DOHH2 (cell line): Measurements from ENCODE around the gene SSBP3.

Experiments used
- H3F3A ChIP-seq: fragments of 200-600 bp; sonication (generic), shearing (Covaris generic); 2 replicates; pipeline ENCODE4 v1.6.0; 2016; ENCODE audit warnings: antibody characterized with exemption, mild to moderate bottlenecking; ENCODE audit not compliant: control insufficient read depth, insufficient read depth
- H3K27ac ChIP-seq: fragments of 200-600 bp; sonication (generic); 2 replicates; pipeline ENCODE4 v1.5.1; 2014; ENCODE audit warnings: low read depth, mild to moderate bottlenecking, low read length, moderate library complexity
- H3K27me3 ChIP-seq: fragments of 200-600 bp; sonication (generic); 2 replicates; pipeline ENCODE4 v1.6.1; 2014; ENCODE audit warnings: mild to moderate bottlenecking, low read length, mixed read lengths; ENCODE audit not compliant: control insufficient read depth
- H3K36me3 ChIP-seq: fragments of 200-600 bp; sonication (generic); 2 replicates; pipeline ENCODE4 v1.6.1; 2014; ENCODE audit warnings: mild to moderate bottlenecking, low read length, moderate library complexity, mixed read lengths; ENCODE audit not compliant: control insufficient read depth
- H3K4me1 ChIP-seq: fragments of 200-600 bp; sonication (generic); 2 replicates; pipeline ENCODE4 v1.6.1; 2014; ENCODE audit warnings: mild to moderate bottlenecking, low read length, mixed read lengths; ENCODE audit not compliant: control insufficient read depth
- H3K4me2 ChIP-seq: fragments of 200-600 bp; sonication (generic); 2 replicates; pipeline ENCODE4 v1.6.0; 2014; ENCODE audit warnings: mild to moderate bottlenecking, low read length, moderate library complexity
- H3K4me3 ChIP-seq: fragments of 200-600 bp; sonication (generic); 2 replicates; pipeline ENCODE4 v1.5.1; 2014; ENCODE audit warnings: mild to moderate bottlenecking, low read length, mixed read lengths
- H3K79me2 ChIP-seq: fragments of 200-600 bp; sonication (generic); 2 replicates; pipeline ENCODE4 v1.6.1; 2014; ENCODE audit warnings: mild to moderate bottlenecking, low read length, mixed read lengths; ENCODE audit not compliant: control insufficient read depth
- H3K9me2 ChIP-seq: fragments of 200-600 bp; sonication (generic); replicated peaks from 2 replicates; pipeline ENCODE4 v1.6.1; 2014; ENCODE audit warnings: mild to moderate bottlenecking, low read length, mixed read lengths; ENCODE audit not compliant: control insufficient read depth
- H3K9me3 ChIP-seq: fragments of 200-600 bp; sonication (generic); 2 replicates; pipeline ENCODE4 v1.6.1; 2014; ENCODE audit warnings: antibody characterized with exemption, low read length, mixed read lengths; ENCODE audit not compliant: control insufficient read depth, insufficient read depth
- H4K20me1 ChIP-seq: fragments of 200-600 bp; sonication (generic); 2 replicates; pipeline ENCODE4 v1.6.0; 2014; ENCODE audit warnings: low read depth, mild to moderate bottlenecking, antibody characterized with exemption, low read length, moderate library complexity; ENCODE audit not compliant: control insufficient read depth, insufficient read depth
- EZH2phosphoT487 ChIP-seq: fragments of 200-600 bp; sonication (generic); IDR thresholded peaks from 2 replicates; pipeline ENCODE4 v1.6.1; 2017; ENCODE audit warnings: borderline replicate concordance, mild to moderate bottlenecking, antibody characterized with exemption, low read length, moderate library complexity, mixed read lengths
- TF ChIP-seq, protein P1 (sequence below): fragments of 200-600 bp; sonication (generic); IDR thresholded peaks from one replicate; pipeline ENCODE4 v1.5.1; 2014; ENCODE audit warnings: antibody characterized with exemption, mild to moderate bottlenecking, low read depth, low read length; ENCODE audit not compliant: poor library complexity, severe bottlenecking

The SSBP3 gene

DNA sequence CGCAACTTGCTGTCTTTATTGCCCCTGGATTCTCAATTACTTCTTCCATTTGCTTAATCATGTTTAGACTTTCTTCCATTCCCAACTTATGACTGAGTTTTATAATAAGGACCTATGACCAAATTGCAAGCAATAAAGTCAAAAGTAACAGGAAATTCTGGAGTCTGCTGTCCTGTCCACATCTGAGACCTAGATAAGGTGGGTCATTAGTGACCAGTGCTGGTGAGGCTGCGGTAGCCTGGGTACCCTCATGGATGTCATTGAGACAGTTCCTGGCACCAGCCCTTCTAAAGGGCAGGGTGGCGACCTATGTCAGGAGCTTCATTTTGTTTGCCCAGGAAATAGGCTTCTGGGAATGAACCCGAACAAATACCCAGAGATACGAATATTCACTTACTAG lies 30.6 kb upstream of the SSBP3 start:
- Histone ChIP-seq H3K9me2 (no peaks in the 10 kb centered on the region), H3F3A (no peaks in the 10 kb centered on the region), H4K20me1 (no peaks in the 10 kb centered on the region), H3K4me3 (no peak overlapping the region), H3K79me2 (no peaks in the 10 kb centered on the region), H3K27me3 (no peaks in the 10 kb centered on the region), H3K4me1 (no peaks in the 10 kb centered on the region), H3K9me3 (no peaks in the 10 kb centered on the region), H3K27ac (no peak overlapping the region), H3K36me3 (no peaks in the 10 kb centered on the region), H3K4me2 (no peak overlapping the region)
- TF ChIP-seq, protein P1, sequence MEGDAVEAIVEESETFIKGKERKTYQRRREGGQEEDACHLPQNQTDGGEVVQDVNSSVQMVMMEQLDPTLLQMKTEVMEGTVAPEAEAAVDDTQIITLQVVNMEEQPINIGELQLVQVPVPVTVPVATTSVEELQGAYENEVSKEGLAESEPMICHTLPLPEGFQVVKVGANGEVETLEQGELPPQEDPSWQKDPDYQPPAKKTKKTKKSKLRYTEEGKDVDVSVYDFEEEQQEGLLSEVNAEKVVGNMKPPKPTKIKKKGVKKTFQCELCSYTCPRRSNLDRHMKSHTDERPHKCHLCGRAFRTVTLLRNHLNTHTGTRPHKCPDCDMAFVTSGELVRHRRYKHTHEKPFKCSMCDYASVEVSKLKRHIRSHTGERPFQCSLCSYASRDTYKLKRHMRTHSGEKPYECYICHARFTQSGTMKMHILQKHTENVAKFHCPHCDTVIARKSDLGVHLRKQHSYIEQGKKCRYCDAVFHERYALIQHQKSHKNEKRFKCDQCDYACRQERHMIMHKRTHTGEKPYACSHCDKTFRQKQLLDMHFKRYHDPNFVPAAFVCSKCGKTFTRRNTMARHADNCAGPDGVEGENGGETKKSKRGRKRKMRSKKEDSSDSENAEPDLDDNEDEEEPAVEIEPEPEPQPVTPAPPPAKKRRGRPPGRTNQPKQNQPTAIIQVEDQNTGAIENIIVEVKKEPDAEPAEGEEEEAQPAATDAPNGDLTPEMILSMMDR: no peak
- no peak for TF ChIP-seq EZH2phosphoT487

DNA sequence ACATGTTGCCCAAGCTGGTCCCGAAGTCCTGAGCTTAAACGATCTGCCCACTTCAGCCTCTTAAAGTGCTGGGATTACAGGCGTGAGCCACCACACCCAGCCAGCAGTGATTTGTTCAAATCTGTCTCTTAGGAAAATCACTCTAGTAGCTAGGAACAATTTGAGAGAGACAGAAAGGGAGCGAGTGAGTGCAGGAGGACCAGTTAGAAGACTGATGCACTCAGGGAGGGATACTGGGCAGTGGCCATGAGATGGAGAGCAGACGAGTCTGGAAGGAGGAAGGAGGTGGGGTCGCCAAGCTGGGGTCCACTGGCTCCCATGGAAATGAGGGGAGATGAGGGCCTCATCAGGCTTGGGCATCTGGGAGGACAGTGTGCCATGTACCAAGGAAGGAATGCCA lies 23.6 kb upstream of the SSBP3 start:
- TF ChIP-seq, protein P1: no peak
- no peak for TF ChIP-seq EZH2phosphoT487
- no peaks in the 10 kb centered on the region for H3K9me3 ChIP-seq
- no peaks in the 10 kb centered on the region for H3F3A ChIP-seq
- H3K4me1 ChIP-seq: no peaks in the 10 kb centered on the region
- no peaks in the 10 kb centered on the region for H3K9me2 ChIP-seq
- H3K4me2 ChIP-seq: no peak overlapping the region
- H4K20me1 ChIP-seq: no peaks in the 10 kb centered on the region
- no peaks in the 10 kb centered on the region for H3K36me3 ChIP-seq
- no peak overlapping the region for H3K4me3 ChIP-seq
- no peak overlapping the region for H3K27ac ChIP-seq
- no peaks in the 10 kb centered on the region for H3K27me3 ChIP-seq
- H3K79me2 ChIP-seq: no peaks in the 10 kb centered on the region

DNA sequence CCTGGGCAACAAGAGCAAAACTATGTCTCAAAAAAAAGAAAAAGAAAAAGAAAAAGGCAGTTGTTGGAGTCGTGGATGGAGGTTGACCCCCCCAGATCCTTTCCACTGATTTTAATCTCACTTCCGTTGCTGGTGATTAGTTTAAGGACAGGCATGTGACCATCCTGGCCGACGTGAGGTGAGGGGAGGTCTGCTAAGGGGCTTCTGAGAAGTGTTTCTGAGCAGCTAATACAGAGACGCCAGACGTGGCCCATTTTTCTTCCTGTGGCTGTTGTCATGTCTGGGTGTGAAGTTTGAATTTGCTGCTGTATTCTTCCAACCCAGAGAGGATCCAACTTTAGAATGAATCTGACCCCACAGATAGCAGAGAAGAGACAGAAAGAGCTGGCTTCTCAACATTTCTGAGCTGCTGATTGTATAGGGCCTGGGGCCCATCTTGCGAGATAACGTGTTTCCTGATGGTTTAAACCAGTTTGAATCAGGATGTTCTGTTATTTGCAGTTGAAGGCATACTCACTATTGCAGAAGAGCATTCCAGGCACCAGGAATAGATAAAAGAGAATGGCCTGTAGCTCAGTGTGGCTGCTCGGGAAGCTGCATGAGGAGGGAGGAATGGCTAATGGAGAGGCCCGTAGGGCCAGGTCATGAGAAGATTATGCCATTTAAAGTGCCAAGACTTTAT lies 22.8 kb upstream of the SSBP3 start:
- Histone ChIP-seq H3K4me1 (no peaks in the 10 kb centered on the region), H3F3A (no peaks in the 10 kb centered on the region), H3K9me2 (no peaks in the 10 kb centered on the region), H3K4me2 (no peak overlapping the region), H3K79me2 (no peaks in the 10 kb centered on the region), H3K27me3 (no peaks in the 10 kb centered on the region), H3K4me3 (no peak overlapping the region), H3K27ac (no peak overlapping the region), H3K36me3 (no peaks in the 10 kb centered on the region), H4K20me1 (no peaks in the 10 kb centered on the region), H3K9me3 (no peaks in the 10 kb centered on the region)
- TF ChIP-seq EZH2phosphoT487: no peak

DNA sequence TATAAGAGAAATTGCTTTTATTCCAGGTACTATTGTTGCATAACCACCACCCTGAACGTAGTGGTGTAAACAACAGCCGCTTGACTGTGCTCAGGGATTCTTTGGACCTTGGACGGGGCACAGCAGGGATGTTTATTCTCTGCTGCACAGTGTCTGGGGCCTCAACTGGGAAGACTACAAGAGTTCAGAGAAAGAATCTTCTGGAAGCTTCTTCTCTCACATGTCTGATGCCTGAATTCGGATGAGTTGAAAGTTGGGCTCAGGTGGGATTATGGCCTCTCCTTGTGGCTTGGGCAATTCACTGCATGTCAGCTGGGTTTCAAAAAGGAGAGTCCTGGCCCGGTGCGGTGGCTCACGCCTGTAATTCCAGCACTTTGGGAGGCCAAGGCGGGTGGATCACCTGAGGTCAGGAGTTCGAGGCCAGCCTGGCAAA lies 19.0 kb upstream of the SSBP3 start:
- no peaks in the 10 kb centered on the region for H3K36me3 ChIP-seq
- no peaks in the 10 kb centered on the region for H3K4me1 ChIP-seq
- no peak overlapping the region for H3K27ac ChIP-seq
- no peaks in the 10 kb centered on the region; the same call in 1 of the 2 replicates for H3K27me3 ChIP-seq
- no peaks in the 10 kb centered on the region for H3K79me2 ChIP-seq
- no peaks in the 10 kb centered on the region for H4K20me1 ChIP-seq
- H3K4me2 ChIP-seq: no peak overlapping the region
- TF ChIP-seq EZH2phosphoT487: no peak
- TF ChIP-seq, protein P1: no peak
- no peaks in the 10 kb centered on the region for H3K9me2 ChIP-seq
- H3F3A ChIP-seq: no peaks in the 10 kb centered on the region
- H3K4me3 ChIP-seq: no peak overlapping the region
- H3K9me3 ChIP-seq: no peaks in the 10 kb centered on the region
